Neuronal stem cell (in vitro differentiated cells): Measurements from ENCODE around the gene PLCH2.

Source experiments
- DNase-seq: peaks from one replicate; pipeline ENCODE4 v3.0.0-alpha.2; 2013; ENCODE audit warnings: low spot score
- H2AFZ ChIP-seq: one replicate; pipeline ENCODE4 v1.6.1; 2013; ENCODE audit warnings: mild to moderate bottlenecking, low read length, inconsistent platforms
- H2AK5ac ChIP-seq: 2 replicates; pipeline ENCODE4 v1.6.1; 2013; ENCODE audit warnings: low read depth, mild to moderate bottlenecking, inconsistent platforms, low read length, moderate library complexity, mixed read lengths
- H2BK120ac ChIP-seq: 2 replicates; pipeline ENCODE4 v1.6.1; 2013; ENCODE audit warnings: low read depth, mild to moderate bottlenecking, inconsistent platforms, low read length, moderate library complexity, mixed read lengths
- H2BK12ac ChIP-seq: one replicate; pipeline ENCODE4 v1.6.1; 2013; ENCODE audit warnings: low read length, inconsistent platforms
- H2BK15ac ChIP-seq: 2 replicates; pipeline ENCODE4 v1.6.1; 2013; ENCODE audit warnings: mild to moderate bottlenecking, low read length, inconsistent platforms, mixed read lengths
- H2BK5ac ChIP-seq: one replicate; pipeline ENCODE4 v1.6.1; 2013; ENCODE audit warnings: inconsistent platforms, mild to moderate bottlenecking, low read length, moderate library complexity
- H3K14ac ChIP-seq: one replicate; pipeline ENCODE4 v1.6.1; 2013; ENCODE audit warnings: low read length, inconsistent platforms
- H3K18ac ChIP-seq: 2 replicates; pipeline ENCODE4 v1.6.1; 2013; ENCODE audit warnings: low read length, inconsistent platforms
- H3K23ac ChIP-seq: 2 replicates; pipeline ENCODE4 v1.6.1; 2013; ENCODE audit warnings: low read depth, mild to moderate bottlenecking, mixed read lengths, low read length, inconsistent platforms; ENCODE audit not compliant: poor library complexity
- H3K27ac ChIP-seq: replicated peaks from 3 replicates; pipeline ENCODE4 v1.5.1; 2013; ENCODE audit warnings: low read length, inconsistent platforms
- H3K27me3 ChIP-seq, 3 experiments: 2 replicates each; pipeline ENCODE4 v1.6.1; 2013; ENCODE audit warnings: low read length in 3 of 3, mild to moderate bottlenecking in 2 of 3, inconsistent platforms in 1 of 3, low read depth in 1 of 3, mixed read lengths in 1 of 3, moderate library complexity in 1 of 3; ENCODE audit not compliant: control insufficient read depth in 3 of 3, insufficient read depth in 3 of 3
- H3K36me3 ChIP-seq, 2 donors: replicated peaks in 1 of 2; 2 replicates each; pipeline ENCODE4 v1.6.1; 2013; ENCODE audit warnings: low read length in 2 of 2; ENCODE audit not compliant: control insufficient read depth in 2 of 2, insufficient read depth in 2 of 2
- H3K4ac ChIP-seq: 2 replicates; pipeline ENCODE4 v1.6.1; 2013; ENCODE audit warnings: inconsistent platforms, mild to moderate bottlenecking, low read length, moderate library complexity
- H3K4me1 ChIP-seq, 2 donors: 1 replicate in 1 of 2; 2 replicates in 1 of 2; pipeline ENCODE4 v1.6.1; 2013; ENCODE audit warnings: low read length in 2 of 2, low read depth in 1 of 2; ENCODE audit not compliant: control insufficient read depth in 2 of 2, insufficient read depth in 1 of 2
- H3K4me2 ChIP-seq: one replicate; pipeline ENCODE4 v1.6.1; 2013; ENCODE audit warnings: mild to moderate bottlenecking, low read length, inconsistent platforms; ENCODE audit not compliant: insufficient read depth, poor library complexity, severe bottlenecking
- H3K4me3 ChIP-seq, 2 donors: 2 replicates each; pipeline ENCODE4 v1.5.1; 2013; ENCODE audit warnings: low read length in 2 of 2, mild to moderate bottlenecking in 2 of 2, inconsistent platforms in 1 of 2, moderate library complexity in 1 of 2
- H3K79me1 ChIP-seq: one replicate; pipeline ENCODE4 v1.6.1; 2013; ENCODE audit warnings: low read depth, mild to moderate bottlenecking, inconsistent platforms, low read length, moderate library complexity
- H3K9ac ChIP-seq: one replicate; pipeline ENCODE4 v1.6.1; 2013; ENCODE audit warnings: mild to moderate bottlenecking, low read depth, low read length, inconsistent platforms; ENCODE audit not compliant: poor library complexity
- H3K9me3 ChIP-seq, 2 donors: replicated peaks in 1 of 2; 2 replicates each; pipeline versions ENCODE3 to v1.6.1; 2013; ENCODE audit warnings: low read length in 2 of 2, mild to moderate bottlenecking in 2 of 2, inconsistent platforms in 1 of 2, low read depth in 1 of 2, mixed read lengths in 1 of 2, moderate library complexity in 1 of 2; ENCODE audit not compliant: control insufficient read depth in 2 of 2, insufficient read depth in 1 of 2
- H4K8ac ChIP-seq: one replicate; pipeline ENCODE4 v1.6.1; 2013; ENCODE audit warnings: low read depth, mild to moderate bottlenecking, inconsistent platforms, low read length, moderate library complexity
- H4K91ac ChIP-seq: one replicate; pipeline ENCODE4 v1.6.1; 2013; ENCODE audit warnings: low read length, low read depth, mild to moderate bottlenecking, inconsistent platforms; ENCODE audit not compliant: poor library complexity
- WGBS, 2 donors: extraction: QIAGEN DNeasy Blood & Tissue Kit; methylation state at CpG; one replicate each; pipeline ENCODE4 v1.1.7; 2013; ENCODE audit warnings: missing lambda C conversion rate in 2 of 2, mixed read lengths in 1 of 2; ENCODE audit not compliant: insufficient read length in 2 of 2, insufficient replicate concordance in 1 of 2; ENCODE audit errors: extremely low coverage in 2 of 2; 5-methylcytosine and 5-hydroxymethylcytosine counted together

PLCH2 gene

DNA sequence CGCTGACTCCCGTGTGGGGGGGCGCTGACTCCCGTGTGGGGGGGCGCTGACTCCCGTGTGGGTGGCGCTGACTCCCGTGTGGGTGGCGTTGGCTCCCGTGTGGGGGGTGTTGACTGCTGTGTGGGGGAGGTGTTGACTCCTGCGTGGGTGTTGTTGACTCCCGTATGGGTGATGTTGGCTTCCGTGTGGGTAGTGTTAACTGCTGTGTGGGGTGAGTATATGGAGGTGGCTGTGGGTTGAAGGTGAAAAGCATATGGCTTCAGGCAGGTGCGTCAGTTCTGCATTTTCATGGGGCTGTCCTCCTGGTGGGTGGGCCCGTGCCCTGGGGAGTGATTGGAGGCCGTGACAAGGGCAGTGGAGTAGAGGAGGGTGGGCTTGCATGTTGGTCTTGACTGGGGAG lies 7.9 kb downstream of the PLCH2 start:
- Histone ChIP-seq H3K23ac (peak overlapping the region; percentile 65), H3K18ac (peak overlapping the region; percentile 64), H4K8ac (no peak overlapping the region), H3K9me3 (peaks cover 2 to 6% of the 10 kb centered on the region in 2 donors), H3K27me3 (peaks cover 0 to 32% (median 0%) of the 10 kb centered on the region in 3 experiments), H3K9ac (no peak overlapping the region), H3K27ac (no peak overlapping the region), H3K4me1 (no peaks in the 10 kb centered on the region), H2AK5ac (no peak overlapping the region), H3K14ac (no peak overlapping the region), H2BK12ac (no peak overlapping the region), H2BK5ac (peak overlapping the region; percentile 66), H3K4ac (no peak overlapping the region), H3K4me2 (no peak overlapping the region), H2BK15ac (peak overlapping the region; percentile 67), H2AFZ (no peak overlapping the region), H2BK120ac (no peak overlapping the region), H3K4me3 (no peak overlapping the region), H3K79me1 (peaks cover 6% of the 10 kb centered on the region), H4K91ac (no peak overlapping the region), H3K36me3 (no peaks in the 10 kb centered on the region)
- no peak for DNase-seq
- WGBS, 2 donors: no CpG with 5 or more reads among the region's 16 CpGs

DNA sequence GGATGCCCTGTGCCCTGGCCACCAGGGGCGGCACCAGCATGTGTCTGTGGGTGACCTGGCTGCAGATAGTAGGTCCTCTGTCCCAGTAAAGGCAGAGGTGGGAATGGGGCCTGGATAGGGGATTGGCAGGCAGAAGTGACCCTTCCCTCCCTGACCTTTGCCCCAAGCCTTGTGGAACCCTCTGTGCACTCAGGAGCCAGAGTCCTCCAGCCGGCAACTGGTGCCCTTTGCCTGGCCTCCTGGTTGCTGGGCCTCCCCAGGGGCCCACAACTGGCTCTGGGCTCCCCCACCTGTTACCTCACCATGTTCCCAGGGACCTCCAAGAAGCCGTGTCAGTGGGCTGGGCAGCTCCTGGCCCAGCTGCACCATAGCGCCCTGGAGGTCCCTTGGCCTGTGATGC lies 10.0 kb downstream of the PLCH2 start:
- Histone ChIP-seq H3K27me3 (peaks cover 0 to 32% (median 0%) of the 10 kb centered on the region in 3 experiments), H2BK15ac (peak overlapping the region; percentile 49), H4K91ac (no peak overlapping the region), H3K23ac (no peak overlapping the region), H2BK120ac (no peak overlapping the region), H3K4me2 (no peak overlapping the region), H3K4me1 (no peaks in the 10 kb centered on the region), H3K4me3 (no peak overlapping the region), H3K18ac (peak overlapping the region; percentile 48), H3K14ac (peak overlapping the region; percentile 89), H2AK5ac (peak overlapping the region; percentile 52), H2BK5ac (peak overlapping the region; percentile 24), H3K27ac (no peak overlapping the region), H2AFZ (no peak overlapping the region), H3K9me3 (peaks cover 5 to 9% of the 10 kb centered on the region in 2 donors), H4K8ac (no peak overlapping the region), H2BK12ac (no peak overlapping the region), H3K36me3 (no peaks in the 10 kb centered on the region), H3K79me1 (peaks cover 7% of the 10 kb centered on the region), H3K4ac (no peak overlapping the region), H3K9ac (no peak overlapping the region)
- no CpG with 5 or more reads among the region's 4 CpGs for WGBS, 2 donors
- no peak for DNase-seq

DNA sequence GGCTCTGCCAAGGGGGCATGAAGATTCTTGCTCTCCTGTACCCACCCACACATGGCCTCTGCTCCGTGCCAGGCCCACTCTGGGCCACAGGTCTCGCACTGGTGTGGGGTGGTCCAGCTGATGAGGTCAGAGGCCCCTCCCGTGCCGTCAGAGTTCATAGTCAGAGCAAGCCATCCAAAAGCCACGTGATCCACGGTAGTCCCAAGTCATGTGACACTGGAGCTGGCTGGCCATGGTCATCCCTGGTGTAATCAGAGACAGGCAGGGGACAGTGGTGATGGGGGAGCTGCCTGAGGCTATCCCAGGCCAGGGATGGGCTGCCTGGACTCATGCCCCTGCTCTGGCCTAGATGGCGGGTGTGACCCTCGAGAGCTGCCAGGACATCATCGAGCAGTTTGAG lies 10.5 kb downstream of the PLCH2 start:
- Histone ChIP-seq H4K8ac (peak overlapping the region; percentile 29), H2BK5ac (peak overlapping the region; percentile 24), H3K4me1 (no peaks in the 10 kb centered on the region), H3K9me3 (peaks cover 5 to 9% of the 10 kb centered on the region in 2 donors), H3K4ac (no peak overlapping the region), H3K14ac (peak overlapping the region; percentile 12), H3K4me2 (no peak overlapping the region), H2BK120ac (peak overlapping the region; percentile 81), H2AFZ (no peak overlapping the region), H3K27me3 (peaks cover 0 to 32% (median 0%) of the 10 kb centered on the region in 3 experiments), H3K23ac (peak overlapping the region; percentile 92), H3K4me3 (no peak overlapping the region), H4K91ac (no peak overlapping the region), H3K18ac (peak overlapping the region; percentile 71), H3K9ac (no peak overlapping the region), H2BK12ac (peak overlapping the region; percentile 90), H3K27ac (no peak overlapping the region), H3K36me3 (no peaks in the 10 kb centered on the region), H2AK5ac (peak overlapping the region; percentile 28), H3K79me1 (peaks cover 7% of the 10 kb centered on the region), H2BK15ac (no peak overlapping the region)
- WGBS, 2 donors: no CpG with 5 or more reads among the region's 9 CpGs
- no peak for DNase-seq

DNA sequence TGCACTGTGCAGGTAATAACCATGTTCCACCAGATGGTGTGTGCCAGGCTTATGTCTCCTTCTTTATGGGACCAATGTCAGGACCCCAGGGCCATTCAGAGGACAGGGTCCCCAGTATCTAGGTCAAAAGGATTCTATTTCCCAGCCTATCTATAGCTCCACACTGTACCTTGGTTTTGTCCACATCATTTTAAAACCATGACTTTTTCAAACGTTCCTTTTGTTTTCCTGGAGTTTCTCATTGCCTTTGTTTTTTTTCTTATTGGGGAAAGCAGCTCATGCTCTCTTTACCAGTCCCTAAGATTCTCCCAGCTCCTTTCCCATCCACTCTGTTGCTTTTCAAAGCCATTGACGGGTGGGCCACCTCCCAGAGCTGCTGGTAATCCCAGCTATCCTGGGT lies 12.6 kb downstream of the PLCH2 start:
- H4K91ac ChIP-seq: no peak overlapping the region
- peaks cover 5 to 9% of the 10 kb centered on the region in 2 donors for H3K9me3 ChIP-seq
- no peak overlapping the region for H3K9ac ChIP-seq
- H2AFZ ChIP-seq: no peak overlapping the region
- H3K14ac ChIP-seq: no peak overlapping the region
- no peak overlapping the region for H2BK120ac ChIP-seq
- H3K4me3 ChIP-seq: no peak overlapping the region
- H4K8ac ChIP-seq: no peak overlapping the region
- H3K23ac ChIP-seq: no peak overlapping the region
- DNase-seq: no peak
- peaks cover 7% of the 10 kb centered on the region for H3K79me1 ChIP-seq
- no peak overlapping the region for H2AK5ac ChIP-seq
- no peak overlapping the region for H3K4me2 ChIP-seq
- H3K27ac ChIP-seq: no peak overlapping the region
- H3K18ac ChIP-seq: no peak overlapping the region
- H2BK15ac ChIP-seq: no peak overlapping the region
- no peak overlapping the region for H2BK5ac ChIP-seq
- H3K27me3 ChIP-seq: peaks cover 0 to 48% (median 0%) of the 10 kb centered on the region in 3 experiments
- H2BK12ac ChIP-seq: no peak overlapping the region
- H3K4me1 ChIP-seq: no peaks in the 10 kb centered on the region
- H3K36me3 ChIP-seq: no peaks in the 10 kb centered on the region
- no peak overlapping the region for H3K4ac ChIP-seq
- no CpG with 5 or more reads among the region's 2 CpGs for WGBS, 2 donors
